Lower lobe of right lung (tissue), 2 donors: ENCODE measurements around the gene ETS1. TPM values are rescaled to one million over a fixed set of nuclear protein-coding genes. Genes with fewer than 3 reads are reported as not detected.
A peak's percentile ranks its signal among the peaks of the same experiment; 100 is the strongest.

Experiments used
- ATAC-seq, 2 donors: fragments of 200-7000 bp; cut with Tn5 transposase; one replicate each; pipeline ENCODE4 v1.9.1; 2020 to 2022; ENCODE audit warnings: mild to moderate bottlenecking in 2 of 2, moderate library complexity in 2 of 2
- DNase-seq: peaks from one replicate; pipeline ENCODE4 v3.0.0-alpha.2; 2020
- H3K27ac ChIP-seq: fragments of 200-600 bp; one replicate; pipeline ENCODE4 v1.8.0; 2022
- H3K27me3 ChIP-seq: fragments of 200-600 bp; one replicate; pipeline ENCODE4 v1.8.0; 2022; ENCODE audit warnings: low read depth
- H3K36me3 ChIP-seq: fragments of 200-600 bp; one replicate; pipeline ENCODE4 v1.8.0; 2022; ENCODE audit warnings: mild to moderate bottlenecking
- H3K4me1 ChIP-seq: fragments of 200-600 bp; one replicate; pipeline ENCODE4 v1.8.0; 2022
- H3K4me3 ChIP-seq: fragments of 200-600 bp; one replicate; pipeline ENCODE4 v1.8.0; 2022; ENCODE audit warnings: mild to moderate bottlenecking
- H3K9me3 ChIP-seq: fragments of 200-600 bp; one replicate; pipeline ENCODE4 v1.8.0; 2022
- intact Hi-C: fragments of 100-400 bp; cut with DNase I; formaldehyde crosslinking; loops from one replicate; pipeline ENCODE4 v1.11.0; 2022
- total RNA-seq: library from RNA; stranded (reverse); fragmentation: NEBNext Ultra II Directional; extraction: Animal tissue kit (Norgen Biotek cat#: 25700); gene quantifications from one replicate; pipeline ENCODE4 v1.2.1, GENCODE V29; 2021
- TF ChIP-seq, protein P1 (sequence below): fragments of 200-600 bp; IDR thresholded peaks from one replicate; pipeline ENCODE4 v1.8.0; 2022; ENCODE audit warnings: antibody characterized with exemption, mild to moderate bottlenecking
- donor health status: DM: no; HTN: yes; CAD: no; lungs with severe emphysema.

Gene ETS1
- total RNA-seq, 1 donor from 2014 or later: 123 TPM

GRCh38 chr11:128480066-128480465 lies 107.3 kb downstream of the ETS1 start:
- DNase-seq: no peak
- no peaks in the 10 kb centered on the region for H3K27me3 ChIP-seq

GRCh38 chr11:128479144-128479543 lies 108.2 kb downstream of the ETS1 start:
- ATAC-seq: no peak
- TF ChIP-seq, protein P1, sequence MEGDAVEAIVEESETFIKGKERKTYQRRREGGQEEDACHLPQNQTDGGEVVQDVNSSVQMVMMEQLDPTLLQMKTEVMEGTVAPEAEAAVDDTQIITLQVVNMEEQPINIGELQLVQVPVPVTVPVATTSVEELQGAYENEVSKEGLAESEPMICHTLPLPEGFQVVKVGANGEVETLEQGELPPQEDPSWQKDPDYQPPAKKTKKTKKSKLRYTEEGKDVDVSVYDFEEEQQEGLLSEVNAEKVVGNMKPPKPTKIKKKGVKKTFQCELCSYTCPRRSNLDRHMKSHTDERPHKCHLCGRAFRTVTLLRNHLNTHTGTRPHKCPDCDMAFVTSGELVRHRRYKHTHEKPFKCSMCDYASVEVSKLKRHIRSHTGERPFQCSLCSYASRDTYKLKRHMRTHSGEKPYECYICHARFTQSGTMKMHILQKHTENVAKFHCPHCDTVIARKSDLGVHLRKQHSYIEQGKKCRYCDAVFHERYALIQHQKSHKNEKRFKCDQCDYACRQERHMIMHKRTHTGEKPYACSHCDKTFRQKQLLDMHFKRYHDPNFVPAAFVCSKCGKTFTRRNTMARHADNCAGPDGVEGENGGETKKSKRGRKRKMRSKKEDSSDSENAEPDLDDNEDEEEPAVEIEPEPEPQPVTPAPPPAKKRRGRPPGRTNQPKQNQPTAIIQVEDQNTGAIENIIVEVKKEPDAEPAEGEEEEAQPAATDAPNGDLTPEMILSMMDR: no peak
- Histone ChIP-seq H3K9me3 (no peaks in the 10 kb centered on the region), H3K27ac (peak overlapping the region; percentile 78), H3K4me1 (peaks cover 91% of the 10 kb centered on the region), H3K4me3 (no peak overlapping the region), H3K36me3 (peaks cover 62% of the 10 kb centered on the region), H3K27me3 (no peaks in the 10 kb centered on the region)
- intact Hi-C loops: no loop called here
- no peak for DNase-seq

More at GRCh38 chr11:128480066-128480465, 107.3 kb downstream of the ETS1 start:
- intact Hi-C loops: no loop called here
- Histone ChIP-seq H3K27ac (peak overlapping the region; percentile 78), H3K36me3 (peaks cover 71% of the 10 kb centered on the region), H3K4me1 (peaks cover 83% of the 10 kb centered on the region), H3K9me3 (no peaks in the 10 kb centered on the region), H3K4me3 (no peak overlapping the region)
- TF ChIP-seq, protein P1: no peak
- no peak for ATAC-seq

DNA sequence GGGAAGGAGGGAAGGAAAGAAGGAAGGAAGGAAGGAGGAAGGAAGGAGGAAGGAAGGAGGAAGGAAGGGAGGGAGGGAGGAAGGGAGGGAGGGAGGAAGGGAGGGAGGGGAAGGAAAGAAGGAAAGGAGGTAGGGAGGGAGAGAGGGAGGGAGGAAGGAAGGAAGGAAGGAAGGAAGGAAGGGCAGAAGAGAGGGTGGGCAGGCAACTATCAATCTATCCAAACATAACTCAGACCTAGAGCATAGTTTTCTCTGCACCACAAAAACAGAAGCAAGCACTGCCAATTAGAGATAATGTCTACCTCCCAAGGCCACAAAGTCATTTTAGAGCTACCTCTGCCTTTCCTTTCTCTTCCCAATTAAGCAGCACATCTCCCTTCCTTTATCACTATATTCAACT lies 109.1 kb downstream of the ETS1 start:
- ATAC-seq: no peak
- no peak for DNase-seq
- H3K9me3 ChIP-seq: no peaks in the 10 kb centered on the region
- H3K4me3 ChIP-seq: no peak overlapping the region
- intact Hi-C loops: no loop called here
- TF ChIP-seq, protein P1: no peak
- H3K27ac ChIP-seq: peak overlapping the region; percentile 78
- peaks cover 91% of the 10 kb centered on the region for H3K4me1 ChIP-seq
- H3K36me3 ChIP-seq: peaks cover 61% of the 10 kb centered on the region
- no peaks in the 10 kb centered on the region for H3K27me3 ChIP-seq

DNA sequence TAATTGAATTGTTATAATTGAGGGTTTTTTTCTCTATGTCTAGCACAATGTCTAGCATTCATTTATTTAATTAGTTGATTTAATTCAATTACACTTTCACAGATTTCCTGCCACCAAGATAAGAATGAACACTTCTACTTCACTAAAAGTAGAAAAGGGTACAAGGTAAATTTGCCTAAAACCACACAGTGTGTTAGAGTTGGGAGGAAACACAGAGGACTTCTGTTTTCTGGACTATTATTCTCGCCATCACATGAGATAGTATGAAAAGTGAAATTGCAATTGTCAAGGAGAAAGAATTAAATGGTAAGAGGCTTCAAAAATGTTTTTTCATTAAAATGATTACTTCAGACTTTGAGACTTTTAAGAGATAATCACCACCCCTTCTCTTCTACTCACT lies 109.5 kb downstream of the ETS1 start:
- Histone ChIP-seq H3K36me3 (peaks cover 61% of the 10 kb centered on the region), H3K9me3 (no peaks in the 10 kb centered on the region), H3K27me3 (no peaks in the 10 kb centered on the region), H3K4me3 (no peak overlapping the region), H3K4me1 (peaks cover 91% of the 10 kb centered on the region), H3K27ac (no peak overlapping the region)
- no peak for ATAC-seq
- DNase-seq: no peak
- intact Hi-C loops: no loop called here
- TF ChIP-seq, protein P1: no peak

DNA sequence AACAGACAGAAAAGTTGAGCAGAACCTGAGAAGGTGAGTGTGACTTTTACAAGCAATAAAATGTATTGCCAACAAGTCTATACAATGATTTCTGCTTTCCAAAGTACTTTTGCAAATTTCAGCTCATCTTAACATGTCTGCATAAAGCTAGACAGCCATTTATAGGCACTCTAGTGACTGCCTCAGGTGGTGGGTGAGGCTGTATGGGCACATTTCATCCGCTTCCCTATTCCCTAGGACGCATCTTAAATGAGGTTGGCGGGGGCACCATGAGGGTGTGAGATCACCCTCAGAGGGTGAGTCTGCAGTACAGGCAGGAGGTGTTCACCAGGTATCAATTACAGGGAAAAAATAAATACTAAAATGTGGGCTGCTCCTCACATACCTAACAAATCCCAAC lies 110.1 kb downstream of the ETS1 start:
- peak overlapping the region; percentile 33 for H3K27ac ChIP-seq
- TF ChIP-seq, protein P1: no peak

DNA sequence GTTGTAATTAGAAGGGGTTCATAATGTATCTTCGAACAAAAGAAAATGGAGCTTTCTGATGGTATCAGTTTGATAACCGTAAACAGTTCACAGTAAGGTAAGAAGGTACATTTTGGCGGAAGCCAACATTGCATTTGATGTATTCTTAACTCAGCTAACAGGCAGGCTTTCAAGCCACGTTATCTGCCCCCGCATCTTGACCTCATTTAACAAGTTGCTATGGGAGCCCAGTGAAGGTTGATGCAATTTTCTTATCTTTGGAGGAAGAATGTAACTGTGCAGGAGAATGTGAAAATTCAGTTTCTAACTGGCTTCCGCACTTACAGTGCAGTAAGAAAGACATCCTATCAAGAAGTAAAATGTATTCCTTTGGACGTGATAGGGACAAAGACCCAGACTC lies 110.6 kb downstream of the ETS1 start:
- DNase-seq: no peak
- TF ChIP-seq, protein P1: no peak
- Histone ChIP-seq H3K4me3 (no peak overlapping the region), H3K27me3 (no peaks in the 10 kb centered on the region), H3K4me1 (peaks cover 90% of the 10 kb centered on the region), H3K27ac (peak overlapping the region; percentile 33), H3K9me3 (no peaks in the 10 kb centered on the region), H3K36me3 (peaks cover 68% of the 10 kb centered on the region)
- peak; percentile 60 to 72 for ATAC-seq
- intact Hi-C loops: no loop called here

More for the DNA sequence above, 110.1 kb downstream of the ETS1 start:
- Histone ChIP-seq H3K4me3 (no peak overlapping the region), H3K4me1 (peaks cover 91% of the 10 kb centered on the region), H3K27me3 (no peaks in the 10 kb centered on the region), H3K9me3 (no peaks in the 10 kb centered on the region), H3K36me3 (peaks cover 63% of the 10 kb centered on the region)
- no peak for DNase-seq
- intact Hi-C loops: no loop called here
- ATAC-seq: no peak
